Inflammatory macrophage treated with lipopolysaccharide for 4 hours (primary cell): Measurements from ENCODE around the gene YAE1.

Experiments
- DNase-seq: peaks from one replicate; pipeline ENCODE4 v3.0.0-alpha.2; 2020

The YAE1 gene

DNA sequence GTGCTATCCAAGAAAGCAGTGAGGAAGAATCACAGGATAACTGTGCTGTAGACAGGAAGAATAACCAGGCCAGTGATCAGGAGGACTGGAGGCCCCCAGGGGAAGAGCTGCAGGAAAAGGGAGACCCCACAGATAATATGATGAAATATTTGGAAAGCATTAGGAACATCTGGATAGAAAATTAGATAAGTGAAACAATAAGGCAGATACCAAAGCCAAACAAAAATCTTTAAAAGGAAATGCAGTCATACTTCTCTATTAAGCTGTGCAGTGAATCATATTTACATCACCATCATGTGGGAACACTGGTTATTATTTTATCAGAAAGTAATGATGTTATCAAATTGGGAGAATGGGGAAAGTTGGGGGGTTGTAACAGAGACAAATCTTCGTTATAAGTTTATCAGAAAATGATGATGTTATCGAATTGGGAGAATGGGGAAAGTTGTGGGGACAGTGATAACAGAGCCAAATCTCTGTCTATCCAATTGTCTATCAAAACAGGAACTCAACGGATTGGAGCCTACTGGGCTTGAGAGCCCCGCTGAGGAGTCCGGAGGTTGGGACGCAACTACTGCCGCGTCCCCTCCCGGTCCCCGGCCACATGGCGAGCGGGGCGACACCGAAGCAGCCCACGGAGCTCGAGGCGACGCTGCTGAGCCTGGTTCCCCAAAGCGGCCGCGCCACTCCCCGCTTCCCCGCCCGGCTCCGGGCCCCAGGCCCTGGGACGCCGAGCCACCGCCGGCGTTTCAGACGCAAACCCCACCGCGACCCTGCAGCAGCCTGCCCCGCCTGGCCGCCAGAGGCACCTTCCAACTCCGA, 43.1 kb downstream of the YAE1 start:
- DNase-seq, result peak; percentile 89

DNA sequence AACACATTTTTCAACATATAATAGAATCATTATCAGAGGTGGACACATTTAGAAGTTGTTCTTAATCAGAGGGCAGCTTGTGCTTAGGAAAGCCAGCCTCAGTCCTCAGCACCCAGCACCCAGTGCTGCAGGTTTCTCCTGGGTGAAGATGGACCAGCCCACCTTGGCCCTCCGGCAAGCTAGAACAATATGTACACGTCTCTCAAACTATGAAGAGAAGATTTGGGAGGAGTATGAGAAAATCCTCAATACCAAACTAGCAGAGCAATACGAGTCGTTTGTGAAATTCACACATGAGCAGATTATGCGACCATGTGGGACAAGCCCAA, 43.7 kb downstream of the YAE1 start:
- DNase-seq, result no peak

DNA sequence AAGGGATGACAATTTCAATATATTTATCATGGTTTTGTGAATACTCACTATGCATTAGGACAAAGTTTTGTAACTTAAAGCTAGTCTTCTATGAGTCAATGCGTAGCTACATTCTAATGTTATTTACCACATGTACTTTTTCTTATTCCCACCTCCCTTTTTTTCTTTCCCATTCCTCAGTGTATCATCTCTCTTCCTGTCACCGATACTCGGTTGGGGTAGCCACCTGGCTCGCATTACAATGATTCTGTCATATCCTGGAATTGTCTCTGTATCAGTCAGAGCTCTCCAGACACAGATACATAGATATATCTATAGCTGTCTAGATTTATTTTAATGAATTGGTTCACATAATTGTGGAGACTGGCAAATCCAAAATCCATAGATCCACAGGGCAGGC, 47.4 kb downstream of the YAE1 start:
- no peak for DNase-seq

DNA sequence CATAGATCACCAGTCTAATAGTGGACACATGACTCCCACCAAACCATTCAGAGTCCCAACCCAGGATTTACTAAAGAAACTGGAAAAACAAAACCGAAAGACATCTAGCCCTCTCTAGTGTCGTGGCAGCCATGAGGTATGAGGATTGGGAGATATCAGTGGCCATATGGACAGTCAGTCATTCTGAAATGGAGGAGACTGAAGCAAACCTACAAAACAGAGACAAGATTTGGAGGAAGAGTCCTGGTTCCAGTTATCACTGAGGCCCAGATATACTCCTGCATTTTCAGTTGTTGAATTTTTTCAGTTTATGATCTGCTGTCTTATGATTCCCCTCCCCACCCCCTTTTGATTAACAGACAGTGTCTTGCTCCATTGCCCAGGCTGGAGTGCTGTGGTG, 48.1 kb downstream of the YAE1 start:
- DNase-seq, result peak; percentile 28

DNA sequence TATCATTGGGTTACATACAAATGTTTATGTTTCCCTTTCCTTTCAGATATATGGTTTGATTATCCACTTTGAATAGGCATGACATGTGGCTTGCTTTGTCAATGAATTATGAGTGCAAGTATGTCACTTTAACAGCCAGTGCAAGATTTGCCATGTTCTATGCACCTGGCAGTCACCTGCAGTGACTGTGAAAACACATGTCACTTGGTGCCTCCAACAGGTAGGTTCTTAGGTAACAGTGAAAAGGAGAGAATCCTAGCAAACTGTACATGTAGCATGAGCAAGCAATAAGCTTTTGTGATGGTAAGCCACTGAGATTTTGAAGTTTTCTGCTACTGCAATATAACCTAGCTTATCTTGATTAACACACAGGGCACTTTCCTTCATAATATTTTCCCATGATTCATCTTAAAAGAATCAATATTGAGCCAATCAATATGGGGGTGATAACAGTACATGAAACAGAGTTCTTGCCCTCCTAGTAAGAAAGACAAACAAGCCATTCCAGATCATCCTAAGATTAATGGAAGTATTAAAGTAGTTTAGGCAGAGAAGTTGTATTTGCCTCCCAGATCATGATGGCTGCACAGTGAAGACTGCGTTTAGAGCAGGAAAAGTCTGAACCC, 49.3 kb downstream of the YAE1 start:
- DNase-seq, result no peak

DNA sequence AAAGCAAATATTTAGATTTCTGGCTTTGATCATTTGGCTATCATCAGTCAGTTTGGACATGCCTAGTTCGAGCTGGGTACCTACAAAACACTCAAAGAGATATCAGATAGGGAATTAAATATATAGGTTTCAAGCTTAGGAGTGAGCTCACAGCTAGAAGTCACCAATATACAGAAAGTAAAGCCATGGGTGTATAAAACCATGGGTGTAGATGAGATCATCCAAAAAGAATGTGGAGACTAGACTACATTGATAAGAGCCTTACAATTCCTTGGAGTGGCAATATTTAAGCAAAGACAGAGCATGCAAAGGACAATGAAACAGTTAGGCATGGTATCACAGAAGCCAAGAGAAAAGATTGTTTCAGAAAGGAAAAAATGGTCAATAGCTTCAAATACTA, 49.9 kb downstream of the YAE1 start:
- no peak for DNase-seq

DNA sequence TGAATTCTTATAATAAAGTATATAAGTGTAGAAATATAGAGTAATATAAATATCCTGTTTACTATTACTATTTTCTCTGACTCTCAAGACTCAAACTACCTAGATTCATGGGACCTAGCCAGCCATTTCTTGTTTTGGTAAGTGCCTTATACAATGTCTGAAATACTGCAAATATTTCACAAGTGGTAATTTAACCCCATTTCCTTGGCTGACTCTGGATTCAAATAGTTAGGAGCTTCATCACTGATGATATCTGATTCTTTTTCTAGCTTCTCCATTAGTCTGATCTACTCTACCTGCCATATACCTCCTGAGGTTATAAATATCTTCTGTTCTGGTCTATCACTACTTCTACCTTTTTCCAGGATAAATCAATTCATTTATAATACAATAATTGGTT, 50.8 kb downstream of the YAE1 start:
- no peak for DNase-seq

DNA sequence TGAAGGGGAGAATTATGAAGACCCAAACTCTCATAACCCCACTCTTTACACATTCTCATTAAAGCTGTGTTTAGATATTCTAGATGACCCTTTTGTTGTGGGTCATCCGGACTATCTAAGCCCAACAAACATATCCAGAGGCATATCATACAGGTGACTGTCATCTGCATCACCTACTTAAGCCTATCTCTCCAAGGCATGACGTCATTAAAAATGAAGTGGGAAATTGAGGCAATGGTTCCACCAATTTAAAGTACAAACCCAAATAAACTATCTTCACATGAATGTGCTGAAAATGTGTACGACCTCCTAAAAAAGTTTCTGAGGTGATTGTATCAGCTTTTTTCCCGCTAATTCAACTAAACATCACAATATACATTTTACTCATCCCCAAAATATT, 52.7 kb downstream of the YAE1 start:
- no peak for DNase-seq

DNA sequence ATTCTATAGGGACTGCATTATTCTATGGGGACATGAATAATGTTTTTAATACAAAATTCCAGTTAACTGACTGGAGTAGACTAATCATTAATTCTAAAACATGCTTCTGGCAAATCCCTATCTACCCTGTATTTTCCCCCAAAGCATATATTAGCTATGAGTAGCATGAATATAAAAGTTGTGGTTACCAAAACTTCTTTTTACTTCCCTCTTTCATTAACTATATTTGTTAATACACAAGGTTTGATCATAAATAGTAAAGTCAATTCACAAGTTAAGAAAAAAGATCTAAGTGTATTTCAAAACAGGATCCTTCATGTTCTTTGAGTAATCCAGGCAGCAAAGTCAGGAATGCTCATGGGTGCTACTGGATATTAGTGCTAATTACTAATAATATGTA, 54.3 kb downstream of the YAE1 start:
- peak; percentile 61 for DNase-seq

DNA sequence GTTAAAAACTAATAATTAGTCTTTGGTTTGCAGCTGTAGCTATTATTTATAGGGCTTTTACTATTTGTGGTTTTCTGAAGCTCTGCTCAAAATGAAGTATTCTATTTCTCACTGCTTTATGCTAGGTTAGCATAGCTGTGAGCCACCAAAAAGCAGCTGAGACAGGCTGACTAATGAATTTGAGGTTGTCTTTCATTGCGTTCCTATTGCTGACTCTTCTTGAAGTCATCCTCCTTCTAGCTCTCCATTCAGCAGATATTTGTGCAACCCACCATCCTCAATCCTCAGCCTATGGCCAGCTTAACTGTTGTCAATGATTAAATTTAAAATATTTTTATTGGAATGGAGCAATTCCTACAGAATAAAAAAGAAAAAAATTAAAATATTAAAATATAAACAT, 55.1 kb downstream of the YAE1 start:
- DNase-seq, result peak; percentile 85

DNA sequence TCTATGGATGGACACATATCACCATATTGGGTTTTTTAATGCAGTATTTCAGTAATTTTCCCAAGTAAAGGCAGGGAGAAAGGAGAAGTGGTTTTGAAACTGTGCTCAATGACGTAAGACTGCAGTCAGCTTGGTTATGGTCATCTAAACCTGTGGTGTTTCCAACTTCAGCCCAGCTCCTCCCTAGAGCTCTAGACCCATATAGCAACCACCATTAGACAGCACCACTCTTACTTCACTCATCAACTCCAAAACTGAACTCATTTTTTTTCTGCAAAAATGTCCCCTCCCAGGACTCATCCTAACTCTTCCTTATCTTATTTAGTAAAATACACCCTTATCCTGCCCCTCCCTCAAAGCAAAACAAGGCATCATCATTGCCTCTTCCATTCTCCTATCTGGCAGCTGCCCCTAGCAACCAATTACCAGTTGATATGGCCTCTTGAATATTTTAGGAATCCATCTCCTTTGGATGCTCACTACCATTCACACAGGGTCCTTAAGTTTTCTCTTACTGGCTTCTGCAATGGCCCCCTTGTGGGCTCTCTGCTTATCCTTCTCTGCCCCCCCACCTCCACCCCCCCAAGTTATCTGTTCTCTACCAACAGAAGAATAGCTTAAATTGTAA, 55.7 kb downstream of the YAE1 start:
- DNase-seq, result peak; percentile 96
